HG03064 (cell line): ENCODE measurements around the gene CYGB.
A peak's percentile ranks its signal among the peaks of the same experiment; 100 is the strongest.

ENCODE experiments used
- ATAC-seq: cut with Tn5 transposase; IDR thresholded peaks from one replicate; pipeline ENCODE4 v1.9.1; 2021; ENCODE audit warnings: low read depth; ENCODE audit not compliant: unreplicated experiment

CYGB gene

GRCh38 chr17:76502341-76503211, 34.9 kb downstream of the CYGB start:
- no peak for ATAC-seq

GRCh38 chr17:76501827-76502307, 35.6 kb downstream of the CYGB start:
- ATAC-seq: no peak

- ATAC-seq: peak; percentile 56
Observed at GRCh38 chr17:76501018-76501826, 36.3 kb downstream of the CYGB start, which contains the start of gene RHBDF2. RHBDF2 (minus strand) TSS chr17:76501423; CDS start chr17:76481524, 19,899 bp downstream.

- ATAC-seq: no peak
Observed at GRCh38 chr17:76500747-76501017, 36.8 kb downstream of the CYGB start.

- ATAC-seq: no peak
Observed at GRCh38 chr17:76500074-76500746, 37.3 kb downstream of the CYGB start.

GRCh38 chr17:76499267-76499667, 38.2 kb downstream of the CYGB start:
- no peak for ATAC-seq

GRCh38 chr17:76498876-76499251, 38.6 kb downstream of the CYGB start:
- no peak for ATAC-seq

GRCh38 chr17:76497979-76498875, 39.3 kb downstream of the CYGB start:
- no peak for ATAC-seq

GRCh38 chr17:76497699-76497978, 39.9 kb downstream of the CYGB start:
- no peak for ATAC-seq

- no peak for ATAC-seq
Observed at GRCh38 chr17:76496464-76496863, 41.0 kb downstream of the CYGB start.

- ATAC-seq: no peak
Observed at GRCh38 chr17:76495663-76496400, 41.7 kb downstream of the CYGB start.

GRCh38 chr17:76493505-76494167, 43.9 kb downstream of the CYGB start:
- no peak for ATAC-seq

GRCh38 chr17:76492989-76493501, 44.5 kb downstream of the CYGB start:
- no peak for ATAC-seq

GRCh38 chr17:76492123-76492988, 45.2 kb downstream of the CYGB start:
- ATAC-seq: no peak

GRCh38 chr17:76491271-76492122, 46.0 kb downstream of the CYGB start:
- no peak for ATAC-seq

GRCh38 chr17:76490112-76490710, 47.3 kb downstream of the CYGB start:
- ATAC-seq: no peak
